Measurements from ENCODE around the gene DEFB131B. TPM values are rescaled to one million over a fixed set of nuclear protein-coding genes. Genes with fewer than 3 reads are reported as not detected.
"Not testable (repeated sequence)": the region's sequence is repeated elsewhere in the genome, so short reads cannot be mapped to it uniquely, and the experiment has no call there.

Gene DEFB131B
- total RNA-seq, 1 experiment from 2014 or later, result not detected

DNA sequence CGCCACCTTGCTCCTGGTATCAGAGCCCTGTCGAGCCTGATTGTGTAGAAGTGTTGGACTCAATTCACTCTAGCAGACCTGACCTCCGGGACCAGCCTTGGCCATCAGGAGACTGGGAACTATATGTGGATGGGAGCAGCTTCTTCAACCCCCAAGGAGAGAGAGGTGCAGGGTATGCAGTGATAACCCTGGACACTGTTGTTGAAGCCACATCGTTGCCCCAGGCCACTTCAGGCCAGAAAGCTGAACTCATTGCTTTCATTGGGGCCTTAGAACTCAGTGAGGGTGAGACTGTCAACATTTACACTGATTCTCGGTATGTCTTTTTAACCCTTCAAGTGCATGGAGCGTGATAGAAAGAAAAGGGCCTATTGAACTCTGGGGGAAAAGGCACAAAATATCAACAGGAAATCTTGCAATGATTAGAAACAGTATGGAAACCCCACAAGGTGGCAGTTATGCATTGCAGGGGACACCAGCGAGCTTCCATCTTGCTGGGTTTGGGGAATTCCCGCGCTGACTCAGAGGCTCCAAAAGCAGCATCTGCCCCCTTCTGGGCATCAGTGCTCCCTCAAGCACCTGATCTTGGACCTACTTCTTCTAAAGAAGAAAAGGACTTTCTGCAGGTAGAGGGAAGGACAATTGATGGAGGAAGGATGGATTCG is 33.2 kb downstream of the DEFB131B start:
- CTCF ChIA-PET; POLR2A ChIA-PET; RAD21 ChIA-PET (ENCODE audit: low non-redundant PET in 1 of 2, low total read pairs in 2 of 2, uncharacterized antibody in 2 of 2, unreplicated experiment in 2 of 2): not testable (repeated sequence)

DNA sequence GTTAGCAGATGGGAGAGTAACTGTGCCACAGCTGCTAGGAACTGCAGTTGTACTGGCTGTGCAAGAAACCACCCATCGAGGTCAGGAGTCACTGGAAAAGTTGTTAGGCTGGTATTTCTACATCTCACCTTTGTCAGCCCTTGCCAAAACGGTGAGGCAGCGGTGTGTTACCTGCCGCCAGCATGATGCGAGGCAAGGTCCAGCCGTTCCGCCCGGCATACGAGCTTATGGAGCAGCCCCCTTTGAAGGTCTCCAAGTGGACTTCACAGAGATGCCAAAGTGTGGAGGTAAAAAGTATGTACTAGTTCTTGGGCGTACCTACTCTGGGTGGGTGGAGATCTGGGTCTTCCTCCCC is 33.7 kb downstream of the DEFB131B start:
- H3K79me2 ChIP-seq (ENCODE audit: insufficient read depth, low read length); DNase-seq (ENCODE audit: low read depth, low spot score); H3K4me2 ChIP-seq (ENCODE audit: low read length); H3K4me3 ChIP-seq (replicated peaks in 1 of 2; ENCODE audit: low read depth in 1 of 2, low read length in 2 of 2); H3K27ac ChIP-seq (ENCODE audit: low read depth, low read length); BruUV-seq (replicated peaks); H3K9me3 ChIP-seq (ENCODE audit: control insufficient read depth in 1 of 2, insufficient read depth in 1 of 2, low read depth in 1 of 2, low read length in 2 of 2); H3K9me2 ChIP-seq (ENCODE audit: insufficient read depth); intact Hi-C loops (cut with micrococcal nuclease); POLR2A ChIA-PET; H2AFZ ChIP-seq (ENCODE audit: low read depth, low read length, poor library complexity, severe bottlenecking); H3K4me1 ChIP-seq (ENCODE audit: control insufficient read depth in 1 of 2, insufficient read depth in 2 of 2, low read length in 2 of 2); RAD21 ChIA-PET (ENCODE audit: low non-redundant PET in 1 of 2, low total read pairs in 2 of 2, uncharacterized antibody in 2 of 2, unreplicated experiment in 2 of 2); H3K27me3 ChIP-seq (ENCODE audit: insufficient read depth, low read length); CTCF ChIA-PET; H3K36me3 ChIP-seq (ENCODE audit: control insufficient read depth in 1 of 2, insufficient read depth in 2 of 2, low read length in 2 of 2); H3K9ac ChIP-seq (ENCODE audit: low read length); H4K20me1 ChIP-seq (ENCODE audit: insufficient read depth); ATAC-seq: not testable (repeated sequence)

More for the DNA sequence above, 33.2 kb downstream of the DEFB131B start:
- H3K9me3 ChIP-seq (ENCODE audit: control insufficient read depth in 1 of 2, insufficient read depth in 1 of 2, low read depth in 1 of 2, low read length in 2 of 2); H3K79me2 ChIP-seq (ENCODE audit: insufficient read depth, low read length); DNase-seq (ENCODE audit: low read depth, low spot score); H3K4me3 ChIP-seq (replicated peaks in 1 of 2; ENCODE audit: low read depth in 1 of 2, low read length in 2 of 2); ATAC-seq; H3K27ac ChIP-seq (ENCODE audit: low read depth, low read length); H2AFZ ChIP-seq (ENCODE audit: low read depth, low read length, poor library complexity, severe bottlenecking); H3K4me2 ChIP-seq (ENCODE audit: low read length); H3K4me1 ChIP-seq (ENCODE audit: control insufficient read depth in 1 of 2, insufficient read depth in 2 of 2, low read length in 2 of 2); H3K36me3 ChIP-seq (ENCODE audit: control insufficient read depth in 1 of 2, insufficient read depth in 2 of 2, low read length in 2 of 2); H3K9me2 ChIP-seq (ENCODE audit: insufficient read depth); intact Hi-C loops (cut with micrococcal nuclease); H3K9ac ChIP-seq (ENCODE audit: low read length); BruUV-seq (replicated peaks); H4K20me1 ChIP-seq (ENCODE audit: insufficient read depth); H3K27me3 ChIP-seq (ENCODE audit: insufficient read depth, low read length): not testable (repeated sequence)
- TF ChIP-seq, protein P1, sequence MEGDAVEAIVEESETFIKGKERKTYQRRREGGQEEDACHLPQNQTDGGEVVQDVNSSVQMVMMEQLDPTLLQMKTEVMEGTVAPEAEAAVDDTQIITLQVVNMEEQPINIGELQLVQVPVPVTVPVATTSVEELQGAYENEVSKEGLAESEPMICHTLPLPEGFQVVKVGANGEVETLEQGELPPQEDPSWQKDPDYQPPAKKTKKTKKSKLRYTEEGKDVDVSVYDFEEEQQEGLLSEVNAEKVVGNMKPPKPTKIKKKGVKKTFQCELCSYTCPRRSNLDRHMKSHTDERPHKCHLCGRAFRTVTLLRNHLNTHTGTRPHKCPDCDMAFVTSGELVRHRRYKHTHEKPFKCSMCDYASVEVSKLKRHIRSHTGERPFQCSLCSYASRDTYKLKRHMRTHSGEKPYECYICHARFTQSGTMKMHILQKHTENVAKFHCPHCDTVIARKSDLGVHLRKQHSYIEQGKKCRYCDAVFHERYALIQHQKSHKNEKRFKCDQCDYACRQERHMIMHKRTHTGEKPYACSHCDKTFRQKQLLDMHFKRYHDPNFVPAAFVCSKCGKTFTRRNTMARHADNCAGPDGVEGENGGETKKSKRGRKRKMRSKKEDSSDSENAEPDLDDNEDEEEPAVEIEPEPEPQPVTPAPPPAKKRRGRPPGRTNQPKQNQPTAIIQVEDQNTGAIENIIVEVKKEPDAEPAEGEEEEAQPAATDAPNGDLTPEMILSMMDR (IDR thresholded peaks at IDR 0.05 in 2 of 3, conservative IDR thresholded peaks at IDR 0.05 in 1 of 3; ENCODE audit: borderline replicate concordance in 1 of 3, insufficient read depth in 1 of 3, low read depth in 2 of 3, low read length in 2 of 3), result peak; percentile 10 to 23 (median 16); a peak in 1 of 6 replicates
